ENCODE measurements around the gene OSBPL7.

Gene OSBPL7

DNA sequence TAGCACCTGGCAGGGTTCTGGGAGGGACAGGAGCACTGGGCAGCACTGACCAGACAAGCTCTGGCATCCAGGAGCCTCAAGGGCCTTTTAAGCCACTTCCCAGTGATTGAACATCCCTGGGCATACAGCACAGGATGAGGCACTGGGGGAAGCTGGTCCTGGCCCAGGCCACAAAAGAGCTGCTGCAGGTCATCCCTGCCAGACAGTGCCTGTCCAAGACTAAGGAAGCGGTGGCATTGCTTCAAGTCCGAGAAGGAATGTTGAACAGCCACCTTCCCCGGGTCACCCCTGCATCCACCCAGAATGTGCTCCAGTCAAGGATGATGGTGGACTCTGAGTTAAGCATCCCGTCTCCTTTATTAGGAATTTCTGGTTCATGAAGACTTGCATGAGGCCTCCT, 1.2 kb upstream of the OSBPL7 start:
- DNase-seq, result no peak

DNA sequence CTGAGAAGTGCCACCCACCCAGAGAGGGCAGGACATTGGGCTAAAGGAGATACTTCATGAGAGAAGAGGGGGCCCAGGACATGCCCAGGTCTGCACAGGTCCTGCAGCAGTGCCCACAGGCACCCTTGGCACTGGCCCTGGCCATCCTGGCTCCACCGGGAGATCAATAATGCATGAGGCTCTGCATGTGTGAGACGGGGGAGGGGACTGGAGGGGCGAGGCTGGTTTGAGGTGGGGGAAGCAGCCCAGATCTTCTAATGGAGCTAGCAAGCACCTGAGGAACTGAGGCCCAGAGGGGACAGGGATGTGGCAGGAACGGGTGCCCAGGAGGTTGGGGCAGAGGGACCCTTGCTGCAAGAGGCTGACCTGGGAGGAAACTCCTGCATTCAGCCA, 567 bp downstream of the OSBPL7 start:
- no peak for DNase-seq

DNA sequence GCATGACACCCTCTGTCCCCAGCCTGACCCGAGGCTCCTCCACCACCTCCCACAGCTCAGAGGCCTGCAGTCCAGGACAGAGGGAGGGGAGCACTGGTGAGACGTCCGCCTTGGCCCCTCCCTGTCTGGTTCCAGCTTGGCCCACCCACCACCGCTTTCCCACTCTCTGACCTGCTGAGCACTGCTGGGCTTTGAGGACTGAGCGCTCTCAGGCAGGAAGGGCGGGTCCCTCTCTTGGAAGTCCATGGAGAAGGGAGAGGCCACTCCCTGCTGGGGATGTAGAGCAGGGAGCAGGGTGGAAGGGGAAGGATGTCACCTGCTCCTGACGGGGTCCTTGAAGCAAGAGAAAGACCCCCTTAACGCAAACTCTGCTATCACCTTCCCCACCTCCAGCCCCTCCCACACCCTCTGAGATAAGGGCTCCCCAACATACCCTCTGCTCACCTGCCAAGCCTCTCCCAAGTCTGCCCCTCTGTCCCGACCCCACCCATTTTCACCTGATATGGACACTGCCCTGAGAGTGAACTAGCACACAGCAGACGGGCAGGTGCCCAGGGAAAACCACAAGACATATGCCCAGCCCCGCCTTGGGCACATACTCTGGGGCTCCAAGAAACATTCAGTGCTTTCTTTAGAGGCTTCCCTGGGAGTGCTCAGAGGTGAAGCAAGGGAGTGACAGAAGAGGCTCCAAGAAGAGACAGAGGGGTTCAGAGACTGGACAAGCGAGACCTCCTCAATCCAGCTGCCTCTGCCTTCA, 1.4 kb downstream of the OSBPL7 start:
- DNase-seq, result no peak

DNA sequence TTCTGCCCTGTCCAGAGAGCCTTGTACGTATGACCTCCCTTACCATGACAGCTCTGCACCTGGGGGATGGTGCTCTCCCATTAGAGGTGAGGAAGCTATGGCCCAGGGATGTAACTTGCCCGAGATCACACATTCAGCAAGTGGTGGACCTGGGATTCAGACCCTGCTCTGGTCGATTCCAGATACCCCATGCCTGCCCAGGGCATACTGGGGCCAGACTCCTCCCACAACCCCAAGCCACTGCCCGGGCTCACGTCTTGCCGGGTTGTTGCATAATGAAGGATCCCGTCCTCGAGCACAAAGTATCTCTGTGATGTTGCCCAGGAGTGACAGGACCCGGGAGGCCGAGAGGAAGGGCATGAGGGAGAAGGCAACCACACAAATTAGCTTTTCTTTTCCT, 2.1 kb downstream of the OSBPL7 start:
- DNase-seq, result no peak

DNA sequence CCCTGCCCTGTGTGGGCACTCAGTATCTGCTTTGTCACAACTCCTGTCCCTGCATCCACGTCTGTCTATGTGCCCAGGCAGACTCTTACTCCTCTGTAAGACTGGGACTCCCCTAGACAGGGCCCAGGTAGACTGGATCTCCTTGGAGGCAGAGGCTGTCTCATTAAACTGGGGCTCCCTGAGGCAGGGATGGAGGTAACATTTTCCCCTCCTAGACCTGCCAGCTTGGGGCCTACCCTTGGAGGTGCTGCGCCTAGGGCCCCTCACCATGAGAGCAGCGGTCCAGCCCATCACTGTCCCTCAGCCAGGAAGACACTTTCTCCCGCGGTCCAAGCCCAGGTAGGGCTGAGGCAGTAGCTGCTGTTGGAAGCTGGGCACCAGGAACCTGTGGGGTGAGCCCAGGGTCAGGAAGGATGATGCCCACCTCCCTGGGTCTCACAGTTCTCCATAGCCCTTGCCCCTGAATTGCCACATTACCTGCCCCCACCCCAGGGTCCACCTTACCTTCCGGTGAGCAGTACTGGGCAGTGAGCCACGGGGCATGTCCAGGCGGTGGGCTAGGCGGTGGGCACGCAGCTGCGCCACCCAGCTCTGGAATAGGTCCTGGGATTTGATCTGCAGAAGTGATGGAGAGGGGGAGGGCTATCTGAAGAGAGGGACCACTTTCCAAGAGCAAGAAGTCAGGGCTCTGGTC, 3.4 kb downstream of the OSBPL7 start:
- no peak for DNase-seq

DNA sequence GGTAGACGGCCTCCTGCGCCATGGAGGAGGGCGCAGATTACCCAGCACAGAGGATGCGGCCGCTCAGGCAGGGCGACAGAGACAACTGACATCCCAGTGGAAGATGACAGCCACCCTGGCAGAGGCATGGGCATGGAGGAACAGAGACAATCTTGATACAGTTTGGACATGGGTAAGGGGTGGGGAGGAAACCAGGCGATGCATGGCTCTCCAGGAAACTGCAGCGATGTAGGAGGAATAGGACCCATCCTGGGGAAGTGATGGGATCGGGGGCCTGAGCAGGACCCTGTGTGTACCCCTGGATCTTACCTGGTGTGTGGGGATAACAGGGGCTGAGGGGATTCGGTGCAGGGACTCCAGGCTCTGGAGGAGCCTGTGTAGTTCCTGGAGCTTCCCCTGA, 4.6 kb downstream of the OSBPL7 start:
- DNase-seq, result no peak

DNA sequence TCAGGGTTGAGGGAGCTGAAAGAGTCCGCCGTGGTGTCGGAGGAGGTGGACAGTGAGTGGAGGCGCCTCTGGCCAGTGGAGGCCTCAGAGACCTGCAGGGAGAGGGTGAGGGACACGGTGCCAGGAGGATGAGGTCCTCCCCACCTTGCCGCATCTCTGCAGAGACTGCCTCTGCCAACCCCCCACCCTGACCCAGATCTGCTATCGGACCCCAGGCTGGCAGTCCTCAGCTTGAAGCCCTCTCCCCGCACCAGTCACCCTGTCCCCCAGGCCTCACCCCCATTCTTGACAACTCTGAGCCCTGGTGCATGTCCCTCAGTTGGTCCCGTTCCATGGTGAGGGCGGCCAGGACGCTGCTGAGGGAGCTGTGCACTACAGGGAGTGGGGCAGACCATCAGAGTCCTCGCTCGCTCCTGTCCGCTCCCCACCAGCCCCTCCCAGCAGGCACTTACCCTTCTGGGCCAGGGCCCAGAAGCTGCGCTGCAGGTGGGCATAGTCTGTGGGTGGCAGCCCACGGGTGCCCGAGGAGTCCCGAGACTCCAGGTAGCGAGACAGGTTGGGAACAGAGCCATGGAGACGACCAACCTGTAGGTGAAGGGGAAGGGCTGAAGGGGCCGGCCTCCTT, 5.4 kb downstream of the OSBPL7 start:
- DNase-seq, result no peak

DNA sequence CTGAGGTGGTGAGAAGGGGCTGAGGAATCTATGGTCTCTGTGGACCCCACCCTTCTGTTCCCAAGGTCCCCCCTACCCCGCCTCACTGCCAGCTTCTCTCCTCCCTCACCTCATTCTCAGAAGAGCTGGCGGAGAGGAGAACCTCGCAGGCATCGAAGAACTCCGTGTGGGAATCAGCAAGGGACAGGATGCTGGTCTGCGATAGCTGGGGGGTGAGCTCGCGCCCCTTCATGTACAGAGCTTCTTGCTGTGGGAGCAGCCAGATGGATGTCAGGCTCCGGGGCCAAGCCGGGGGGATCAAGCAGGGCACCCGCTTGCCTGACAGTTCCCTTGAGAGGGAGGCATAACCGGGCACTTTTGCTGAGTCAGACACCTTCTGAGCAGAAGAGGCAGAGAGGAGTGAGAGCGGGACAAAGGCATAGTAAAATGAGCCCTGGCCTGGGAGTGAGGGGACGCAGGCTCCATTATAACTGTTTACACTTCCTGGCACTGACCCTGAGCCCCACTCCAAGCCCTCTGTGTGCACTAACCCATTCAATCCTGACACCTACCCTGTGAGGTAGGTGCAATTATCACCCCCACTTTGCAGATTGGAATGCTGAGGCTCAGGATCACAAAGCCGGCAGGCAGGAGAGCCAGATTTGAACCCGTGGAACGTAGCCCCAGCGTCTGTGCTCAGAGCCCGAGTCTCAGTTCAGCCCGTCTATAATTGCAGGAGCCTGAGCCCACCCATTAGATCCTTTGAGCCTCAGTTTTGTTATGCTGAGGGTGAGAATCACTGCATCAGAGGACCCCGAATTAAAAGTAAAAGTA, 6.3 kb downstream of the OSBPL7 start:
- no peak for DNase-seq

DNA sequence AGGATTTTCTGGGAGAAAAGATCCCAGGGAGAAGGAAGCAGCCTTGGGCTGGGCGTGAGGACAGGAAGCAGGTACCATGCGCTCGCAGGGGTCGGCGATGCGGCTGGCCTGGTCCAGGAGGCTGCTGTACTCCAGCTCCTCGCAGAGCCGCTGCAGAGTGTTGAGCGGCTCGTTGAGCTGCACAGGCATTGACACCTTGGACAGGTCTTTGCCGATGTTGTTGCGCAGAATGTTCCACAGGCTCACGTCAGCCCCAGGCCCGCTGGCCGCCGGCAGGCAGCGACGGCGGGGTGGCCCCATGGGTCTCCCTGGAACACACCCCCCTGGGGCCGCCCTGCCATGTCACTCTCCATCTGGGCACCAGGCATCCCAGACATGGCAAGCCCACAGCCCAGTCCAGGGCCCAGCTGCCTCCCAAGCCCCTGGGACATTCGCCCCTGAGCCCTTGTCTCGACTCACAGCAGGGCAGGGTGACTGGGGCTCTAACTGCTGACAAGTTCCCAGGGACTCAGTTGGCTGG, 8.0 kb downstream of the OSBPL7 start:
- DNase-seq, result no peak

DNA sequence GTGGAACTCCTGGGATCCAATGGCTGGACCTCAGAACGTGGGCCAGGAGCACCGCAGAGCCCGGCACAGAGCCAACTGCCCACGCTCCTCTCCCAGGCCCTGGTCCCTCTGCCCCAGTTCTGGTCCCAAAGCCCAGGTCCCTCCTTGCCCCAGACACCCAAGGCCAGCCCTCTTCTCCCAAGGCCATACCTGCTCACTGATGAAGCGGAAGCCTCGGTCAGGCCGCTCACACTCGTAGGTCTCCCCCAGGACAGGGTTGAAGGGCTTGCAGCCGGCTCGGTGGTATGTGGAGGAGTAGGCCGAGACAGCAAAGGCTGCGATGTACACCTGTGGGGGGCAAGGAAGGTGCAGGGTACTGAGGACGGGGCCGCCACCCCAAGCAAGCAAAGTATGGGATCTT, 8.5 kb downstream of the OSBPL7 start:
- DNase-seq, result no peak

DNA sequence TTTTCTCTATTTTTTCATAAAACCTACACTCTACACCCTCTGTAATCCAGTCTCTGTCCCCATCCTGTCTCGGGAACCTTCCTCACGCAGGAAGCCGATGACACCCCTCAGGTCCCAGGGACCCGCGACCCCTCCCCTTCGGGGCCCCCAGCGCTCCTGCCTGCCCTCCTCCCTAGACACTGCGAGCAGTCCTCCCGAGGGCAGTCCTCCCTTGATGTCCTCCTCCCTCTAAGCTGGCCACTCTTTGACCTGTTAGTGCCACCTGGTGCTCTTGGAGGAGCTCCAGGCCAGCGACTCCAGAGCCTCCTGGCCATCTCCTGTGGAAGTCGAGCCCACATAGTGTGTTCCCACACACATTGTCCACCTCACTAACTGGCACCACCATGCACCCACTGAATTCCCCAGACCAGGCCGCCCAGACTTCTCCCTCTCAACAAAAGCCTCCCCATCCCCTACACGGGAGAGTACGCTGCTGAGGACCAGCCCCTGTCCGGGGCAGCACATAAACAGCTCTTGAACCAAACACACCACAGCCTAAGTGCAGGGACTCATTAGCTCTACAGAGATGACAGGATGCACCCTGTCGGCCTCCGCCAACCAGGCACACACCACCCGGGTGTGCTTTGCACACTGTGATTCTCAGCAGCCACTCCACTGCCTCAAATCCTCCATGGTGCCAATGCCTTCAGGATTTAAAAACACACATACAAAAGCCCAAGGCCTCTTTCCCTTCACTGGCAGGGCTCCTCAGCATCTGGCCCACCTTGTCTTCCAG, 9.3 kb downstream of the OSBPL7 start:
- DNase-seq, result no peak

DNA sequence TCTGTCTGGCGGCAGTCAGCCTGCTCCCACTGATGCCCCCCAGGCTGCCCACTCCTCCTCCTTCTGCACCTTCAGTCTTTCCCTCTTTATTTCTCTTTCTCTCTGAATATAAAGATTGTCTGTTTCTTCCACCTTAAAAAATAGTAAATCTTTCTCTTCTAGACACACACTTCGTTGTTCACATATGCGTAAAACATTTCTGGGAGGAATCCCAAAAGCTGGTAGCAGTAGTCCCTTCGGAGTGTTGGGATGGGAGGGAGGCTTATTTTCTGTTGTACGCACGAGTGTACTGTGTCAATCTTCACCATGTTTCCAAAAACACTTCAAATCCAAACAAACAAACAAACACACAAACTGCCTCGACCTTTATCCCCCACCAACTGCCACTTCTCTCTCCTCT, 9.9 kb downstream of the OSBPL7 start:
- DNase-seq, result no peak

DNA sequence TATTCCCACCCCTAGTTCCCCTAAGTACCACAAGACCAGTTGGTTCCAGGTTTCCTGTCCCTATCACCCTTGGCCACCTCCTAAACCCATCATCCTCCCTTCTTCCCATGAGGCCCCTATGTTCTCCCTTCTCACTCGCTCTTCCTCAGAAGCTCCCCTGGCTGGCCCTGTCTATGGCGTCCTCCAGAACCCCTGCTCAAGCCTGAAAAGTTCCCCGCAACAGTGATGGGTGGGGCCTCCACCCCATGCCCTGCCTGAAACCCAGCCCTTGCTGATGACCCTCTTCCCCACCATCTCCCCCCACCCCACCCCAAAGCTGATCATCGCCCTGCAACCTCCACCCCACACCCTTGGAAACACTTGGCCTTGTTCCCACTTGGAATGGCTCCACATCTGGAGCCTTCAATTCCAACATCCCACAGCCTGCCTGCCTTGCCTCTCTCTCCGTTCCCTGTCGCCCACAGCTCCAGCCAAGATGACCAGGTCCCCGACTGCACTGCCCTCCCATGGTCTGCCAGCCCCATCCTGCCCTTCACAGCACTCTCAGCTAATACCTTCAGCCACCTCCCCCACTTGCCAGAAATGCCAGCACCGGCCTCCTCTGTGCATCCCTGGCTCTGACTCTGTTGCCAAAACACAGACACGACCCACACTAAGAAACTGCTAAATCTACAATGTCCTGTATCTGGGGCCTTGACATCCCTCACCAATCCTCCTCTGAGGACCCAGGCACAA, 10.5 kb downstream of the OSBPL7 start:
- DNase-seq, result no peak

DNA sequence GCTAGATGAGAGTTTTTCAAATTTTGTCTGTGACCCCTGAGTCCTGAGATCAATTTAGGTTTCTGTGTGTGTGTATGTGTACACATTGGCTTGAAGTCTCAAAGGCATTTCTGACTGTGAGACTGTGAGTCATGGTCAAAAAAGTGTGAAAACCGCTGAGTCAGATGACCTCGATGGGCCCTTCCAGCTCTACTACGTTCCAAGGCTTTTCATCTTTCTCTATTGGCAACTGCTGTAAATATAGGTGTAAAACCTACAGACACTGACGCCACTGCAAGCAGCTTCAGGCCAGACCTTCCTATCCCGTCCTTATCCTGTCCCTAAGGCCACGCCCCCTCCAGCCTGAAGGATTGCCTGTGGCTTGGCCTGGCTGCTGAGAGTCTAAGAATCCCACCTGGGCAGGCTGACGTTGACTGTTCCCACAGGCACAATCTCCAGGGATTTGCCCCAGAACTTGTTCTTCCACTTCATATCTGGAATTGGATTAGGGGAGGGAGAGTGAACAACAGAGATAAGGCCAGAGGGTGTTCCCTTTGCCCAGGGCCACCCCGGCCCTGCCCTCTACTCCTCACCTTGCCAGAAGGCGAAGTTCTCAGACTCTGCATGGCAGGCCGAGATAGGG, 11.3 kb downstream of the OSBPL7 start:
- no peak for DNase-seq

DNA sequence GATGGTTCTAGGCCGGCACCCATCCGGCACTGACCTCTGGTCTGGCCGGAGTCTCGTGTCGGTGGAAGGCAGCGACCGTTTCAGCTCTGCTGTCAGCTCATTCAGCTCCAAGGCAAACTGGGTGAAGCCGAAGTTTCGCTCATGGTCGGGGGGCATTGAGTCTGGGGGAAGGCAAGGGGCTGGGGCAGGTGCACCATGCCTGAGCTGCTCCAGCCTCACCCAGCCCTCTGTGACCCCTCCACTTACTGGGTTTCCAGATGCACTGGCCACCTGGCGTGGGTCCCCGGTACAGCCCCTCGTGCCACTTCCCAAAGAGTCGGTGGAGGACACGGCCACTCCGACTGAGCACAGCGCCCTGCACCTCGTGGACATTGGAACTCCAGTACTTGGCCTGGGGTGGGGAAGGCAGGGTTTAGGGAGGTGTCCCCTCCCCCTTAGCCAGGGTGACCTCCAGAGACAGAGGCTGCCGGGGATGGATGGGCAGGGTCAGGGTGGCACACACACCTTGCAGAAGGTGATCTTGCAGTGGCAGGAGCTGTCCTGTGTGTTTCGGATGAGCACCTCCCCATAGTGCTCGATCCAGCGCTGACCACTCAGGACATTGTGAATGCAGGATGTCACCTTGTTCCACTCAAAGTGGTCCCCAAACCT, 12.6 kb downstream of the OSBPL7 start:
- DNase-seq, result no peak

DNA sequence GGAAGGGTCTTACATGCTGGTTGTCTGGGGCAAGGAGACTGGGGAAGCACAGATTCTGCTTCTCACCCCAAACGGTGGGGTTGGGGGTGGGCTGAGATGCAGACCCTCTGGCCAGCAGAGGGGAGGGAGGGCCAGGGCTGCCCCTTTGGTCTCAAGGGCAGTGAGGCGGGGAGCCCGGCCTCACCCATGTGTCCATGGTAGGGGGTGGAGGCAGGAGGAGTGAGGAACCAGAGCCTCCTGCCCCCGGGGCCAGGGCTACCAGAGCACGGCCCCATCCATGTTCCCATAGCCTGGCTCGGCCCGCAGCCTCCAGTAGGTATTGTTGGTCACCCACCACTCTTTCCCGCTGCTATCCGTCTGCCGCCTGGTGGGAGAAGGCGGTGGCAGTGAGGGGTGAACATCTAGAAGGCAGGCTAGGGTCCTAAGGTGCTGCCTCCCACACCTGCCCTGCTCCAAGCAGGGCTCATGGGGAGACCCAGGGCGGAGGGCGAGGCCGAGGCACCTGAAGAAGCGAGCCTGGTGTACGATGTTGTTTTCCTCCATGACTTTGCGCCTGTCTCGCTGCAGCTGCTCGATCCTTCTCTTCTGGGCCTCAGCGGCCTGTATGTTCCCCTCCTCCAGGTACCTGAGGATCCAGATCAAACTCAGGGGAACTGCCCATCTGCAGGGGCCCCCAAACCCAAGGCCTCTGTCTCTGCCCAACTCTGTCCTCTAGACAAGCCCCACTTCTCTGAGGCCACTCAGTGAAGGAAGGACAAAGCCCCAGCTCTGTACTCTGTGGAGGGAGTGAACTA, 13.4 kb downstream of the OSBPL7 start:
- no peak for DNase-seq

DNA sequence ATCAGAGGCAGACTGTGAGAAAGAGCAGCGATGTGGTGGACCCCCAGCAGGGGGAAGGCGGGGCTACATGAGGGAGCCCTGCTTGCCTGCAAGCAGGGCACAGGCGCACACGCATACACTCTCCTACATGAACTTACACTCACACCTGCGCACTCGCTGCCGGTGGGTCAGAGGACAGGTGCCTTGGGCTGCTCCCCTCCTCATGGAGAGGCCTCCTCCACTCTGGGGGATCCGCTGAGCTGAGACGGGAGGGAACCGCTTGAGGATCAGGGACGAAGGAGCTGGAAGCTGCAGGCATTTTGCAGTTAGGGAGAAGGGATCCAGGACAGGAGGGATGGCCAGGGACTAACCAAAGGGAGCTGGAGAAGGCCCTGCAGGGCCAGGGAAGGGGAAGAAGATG, 14.2 kb downstream of the OSBPL7 start:
- DNase-seq, result no peak

DNA sequence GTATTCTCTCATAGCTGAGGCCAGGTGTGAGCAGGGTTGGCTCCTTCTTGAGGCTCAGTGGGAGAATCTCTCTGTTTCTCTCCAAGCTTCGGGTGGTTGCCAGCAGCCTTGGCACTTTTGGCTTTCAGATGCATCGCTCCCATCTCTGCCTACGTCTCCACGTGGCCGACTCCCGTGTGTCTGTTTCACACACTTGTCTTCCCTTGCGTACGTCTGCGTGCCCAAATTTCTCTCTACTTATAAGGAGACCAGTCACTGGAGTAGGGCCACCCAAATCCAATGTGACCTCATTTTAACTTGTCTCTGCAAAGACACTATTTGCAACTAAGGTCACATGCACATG, 14.7 kb downstream of the OSBPL7 start:
- no peak for DNase-seq

DNA sequence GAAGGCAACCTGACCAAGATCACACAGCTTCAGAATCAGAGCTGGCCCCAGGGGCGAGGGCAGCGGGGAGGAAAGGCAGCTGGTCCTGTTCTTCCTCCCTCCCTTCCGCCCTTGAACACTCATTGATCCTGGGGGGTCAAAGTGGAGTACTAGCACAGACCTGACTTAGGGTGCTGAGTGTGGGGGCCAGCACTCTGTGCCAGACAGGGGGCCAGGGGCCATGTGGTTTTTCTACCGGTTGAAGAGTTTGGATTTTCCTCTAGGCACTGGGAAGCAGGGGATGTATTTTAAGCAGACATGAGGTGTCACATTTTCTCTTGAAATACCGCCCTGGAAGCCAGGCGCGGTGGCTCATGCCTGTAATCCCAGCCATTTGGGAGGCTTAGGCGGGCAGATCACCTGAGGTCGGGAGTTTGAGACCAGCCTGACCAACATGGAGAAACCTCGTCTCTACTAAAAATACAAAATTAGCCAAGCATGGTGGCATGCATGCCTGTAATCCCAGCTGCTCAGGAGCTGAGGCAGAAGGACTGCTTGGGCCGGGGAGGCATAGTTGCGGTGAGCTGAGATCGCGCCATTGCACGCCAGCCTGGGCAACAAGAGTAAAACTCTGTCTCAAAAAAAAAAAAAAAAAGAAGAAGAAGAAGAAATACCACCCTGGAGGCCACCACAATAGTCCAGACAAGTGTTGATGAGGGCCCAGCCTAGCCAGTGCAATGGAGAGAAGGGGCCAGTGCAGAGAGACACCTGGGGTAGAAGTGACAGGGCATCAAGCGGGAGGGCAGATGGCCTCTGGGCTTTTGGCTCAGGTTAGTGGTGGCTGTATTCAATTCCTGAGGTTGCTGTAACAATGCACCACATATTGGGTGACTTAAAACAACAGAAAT, 15.3 kb downstream of the OSBPL7 start:
- DNase-seq, result no peak

Measured in NCI-H1092 treated with DMSO at 0.1 percent for 48 hours (cell line).